SH-SY5Y (cell line): ENCODE measurements around the gene RAI1.

ENCODE experiments used
- GATA2 ChIP-seq: IDR thresholded peaks from 2 replicates; pipeline ENCODE4 v1.6.1; 2011; ENCODE audit warnings: mild to moderate bottlenecking, low read depth, low read length
- GATA3 ChIP-seq: IDR thresholded peaks from 2 replicates; pipeline ENCODE4 v1.6.1; 2011; ENCODE audit warnings: low read depth, mild to moderate bottlenecking, low read length, moderate library complexity

- TF ChIP-seq GATA2 (no peak), GATA3 (no peak)
These were observed 101.4 kb downstream of the RAI1 start for GRCh38 chr17:17782523-17783115.
